HPDE6-E6E7 (cell line): ENCODE measurements around the gene TGM3.

Source experiments
- DNase-seq: peaks from one replicate; pipeline ENCODE4 v3.0.0; 2011; ENCODE audit warnings: missing footprints; ENCODE audit errors: extremely low spot score

Gene TGM3

DNA sequence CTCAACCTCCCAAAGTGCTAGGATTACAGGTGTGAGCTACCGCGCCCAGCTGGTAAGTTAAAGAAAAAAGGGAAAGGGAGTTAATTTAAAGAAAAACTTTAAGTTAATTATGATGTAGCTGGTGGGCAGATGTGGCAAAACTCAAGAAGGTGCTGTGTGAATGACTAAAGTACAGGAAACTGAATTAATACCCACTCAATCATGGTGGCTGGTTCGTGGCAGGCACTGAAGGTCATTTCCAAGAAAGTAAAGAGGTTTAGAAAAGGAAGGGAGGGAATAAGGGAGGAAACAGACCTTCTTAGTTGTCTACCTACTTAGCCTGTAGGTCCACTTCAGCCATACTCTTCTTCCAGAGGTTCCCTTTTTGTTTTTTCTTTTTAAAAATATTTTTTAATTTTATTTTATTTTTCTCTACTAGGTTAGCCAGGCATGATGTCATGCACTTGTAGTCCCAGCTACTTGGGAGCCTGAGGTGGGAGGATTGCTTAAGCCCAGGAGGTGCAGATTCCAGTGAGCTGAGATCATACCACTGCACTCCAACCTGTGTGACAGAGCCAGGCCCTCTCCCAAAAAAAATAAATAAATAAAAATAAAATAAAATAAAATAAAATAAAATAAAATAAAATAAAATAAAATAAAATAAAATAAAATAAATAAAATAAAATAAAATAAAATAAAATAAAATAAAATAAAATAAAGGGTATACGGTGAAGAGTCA, 11.9 kb upstream of the TGM3 start:
- no peak for DNase-seq

DNA sequence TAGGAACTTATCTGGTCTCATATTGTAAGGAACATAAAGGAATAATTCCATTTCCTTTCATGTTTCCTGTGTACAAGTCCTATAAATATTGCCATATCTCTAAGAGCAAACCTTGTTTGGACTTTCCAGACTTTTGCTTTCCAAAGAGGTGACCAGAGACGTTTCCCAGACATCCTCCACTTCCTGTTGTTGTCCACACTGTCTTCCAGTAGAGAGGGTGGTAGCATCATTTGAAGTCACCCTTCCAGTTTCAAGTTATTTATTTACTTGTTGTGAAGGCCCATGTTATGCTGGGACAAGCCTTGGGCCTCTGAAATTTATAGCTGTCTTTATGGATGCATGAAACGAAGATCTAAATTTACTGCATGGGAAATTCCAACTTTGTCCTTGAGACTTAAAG, 10.6 kb upstream of the TGM3 start:
- DNase-seq = no peak

DNA sequence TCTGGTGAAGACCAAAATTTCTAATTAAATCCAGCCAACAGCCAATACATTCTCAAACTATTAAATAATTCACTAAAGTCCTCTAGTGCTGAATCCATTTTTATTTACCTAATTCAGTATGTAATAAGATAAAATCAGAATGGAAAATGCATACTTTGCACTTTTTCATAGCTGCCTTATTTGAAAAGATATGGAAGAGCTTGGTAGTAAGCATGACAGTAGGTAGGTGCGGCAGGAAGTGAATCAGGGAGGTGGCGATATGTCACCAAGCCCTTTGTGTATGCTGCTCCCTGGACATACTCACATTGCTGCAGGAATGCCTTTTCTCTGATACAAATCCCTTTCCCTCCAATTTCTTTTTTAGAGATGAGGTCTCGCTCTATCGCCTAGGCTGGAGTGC, 10.2 kb upstream of the TGM3 start:
- no peak for DNase-seq

DNA sequence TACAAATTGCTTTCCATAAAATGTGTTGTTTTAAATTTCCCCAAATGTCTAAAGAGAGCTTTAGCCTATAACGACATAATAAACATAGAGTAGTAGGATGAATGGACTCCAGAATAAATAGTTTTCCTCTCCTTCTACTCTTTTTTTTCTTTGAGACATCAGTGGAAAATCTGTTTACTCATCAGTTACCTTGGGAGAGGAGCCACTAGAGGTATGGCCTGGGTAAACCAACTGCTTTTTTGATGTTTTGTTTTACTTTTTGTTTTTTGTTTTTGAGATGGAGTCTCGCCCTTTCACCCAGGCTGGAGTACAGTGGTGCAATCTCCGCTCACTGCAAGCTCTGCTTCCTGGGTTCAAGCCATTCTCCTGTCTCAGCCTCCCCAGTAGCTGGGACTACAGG, 8.3 kb upstream of the TGM3 start:
- DNase-seq = no peak

DNA sequence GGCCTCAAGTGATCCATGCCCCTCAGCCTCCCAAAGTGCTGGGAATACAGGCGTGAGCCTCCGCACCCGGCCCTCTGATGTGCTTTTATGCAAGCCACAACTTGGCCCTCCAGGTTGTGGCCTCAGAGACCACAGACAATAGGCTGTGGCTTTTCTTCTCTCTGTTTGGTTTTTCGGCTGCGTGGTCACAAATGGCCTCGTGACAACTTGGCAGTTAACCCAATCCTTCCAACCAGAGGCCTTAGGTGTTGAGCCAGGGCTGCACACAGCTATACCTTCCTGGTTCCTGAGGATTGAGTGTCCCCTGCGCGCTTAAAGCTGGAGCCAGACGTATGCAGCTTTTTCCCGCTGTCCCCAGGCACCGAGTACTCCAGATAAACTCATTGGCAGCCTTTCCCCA, 6.3 kb upstream of the TGM3 start:
- DNase-seq = no peak

DNA sequence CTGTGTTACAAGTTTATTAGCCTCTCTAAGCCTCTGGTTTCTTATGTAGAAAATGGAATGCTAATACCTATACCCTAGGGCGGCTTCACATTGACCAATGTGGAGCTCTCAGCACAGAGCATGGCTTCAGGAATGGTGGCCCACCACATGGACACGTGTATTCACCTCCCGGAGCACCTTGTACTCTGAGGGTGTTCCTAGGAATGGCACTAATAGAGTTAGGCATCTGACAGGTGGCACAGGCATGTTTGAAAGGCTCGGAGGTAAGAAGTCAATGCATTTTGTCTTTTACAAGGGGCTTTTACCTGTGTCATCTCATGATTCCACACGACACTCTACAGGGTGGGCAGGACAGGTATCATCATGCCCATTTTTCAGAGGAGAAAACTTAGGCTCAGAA, 5.3 kb upstream of the TGM3 start:
- no peak for DNase-seq

DNA sequence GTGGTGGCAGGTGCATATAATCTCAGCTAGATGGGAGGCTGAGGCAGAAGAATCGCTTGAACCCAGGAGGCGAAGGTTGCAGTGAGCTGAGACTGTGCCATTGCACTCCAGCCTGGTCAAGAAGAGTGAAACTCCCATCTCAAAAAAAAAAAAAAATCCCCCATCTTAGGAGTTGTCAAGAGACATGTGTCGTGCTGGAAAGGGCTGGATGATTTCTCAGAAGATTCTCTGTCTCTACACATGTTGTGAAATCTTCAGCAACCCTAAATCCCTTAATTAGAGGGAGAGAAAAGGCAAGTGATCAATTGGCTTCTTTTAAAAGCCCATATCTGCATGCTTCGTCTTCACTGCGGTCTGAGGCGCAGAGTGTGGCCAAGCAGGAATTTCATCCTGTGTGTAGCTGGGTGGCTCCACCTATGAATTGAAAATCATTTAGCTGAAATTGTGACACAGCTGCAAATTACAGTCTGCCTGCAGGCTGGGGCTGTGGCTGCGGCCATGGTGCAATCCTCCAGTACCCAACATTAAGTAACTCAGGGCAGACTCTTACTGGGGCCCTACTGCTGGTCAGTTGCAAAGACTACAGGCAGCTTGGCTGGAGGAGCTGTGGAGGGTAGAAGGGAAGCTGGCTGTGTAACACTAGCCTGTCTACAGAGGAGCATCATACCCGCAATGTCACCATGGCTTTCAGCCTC, 3.2 kb upstream of the TGM3 start:
- DNase-seq = no peak

DNA sequence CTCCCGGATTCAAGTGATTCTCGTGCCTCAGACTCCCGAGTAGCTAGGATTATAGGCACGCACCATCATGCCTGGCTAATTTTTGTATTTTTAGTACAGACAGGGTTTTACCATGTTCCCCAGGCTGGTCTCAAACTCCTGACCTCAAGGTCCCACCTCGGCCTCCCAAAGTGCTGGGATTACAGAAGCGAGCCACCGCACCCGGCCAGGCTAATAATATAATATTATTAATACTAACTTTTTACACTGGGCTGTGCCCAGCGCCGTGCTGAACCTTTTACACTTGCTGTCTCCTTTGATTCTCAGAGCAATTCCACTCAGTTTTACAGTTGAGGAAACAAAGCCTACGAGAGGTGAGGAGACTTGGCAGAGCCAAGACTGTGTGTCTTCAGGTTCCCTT, 2.3 kb upstream of the TGM3 start:
- no peak for DNase-seq

DNA sequence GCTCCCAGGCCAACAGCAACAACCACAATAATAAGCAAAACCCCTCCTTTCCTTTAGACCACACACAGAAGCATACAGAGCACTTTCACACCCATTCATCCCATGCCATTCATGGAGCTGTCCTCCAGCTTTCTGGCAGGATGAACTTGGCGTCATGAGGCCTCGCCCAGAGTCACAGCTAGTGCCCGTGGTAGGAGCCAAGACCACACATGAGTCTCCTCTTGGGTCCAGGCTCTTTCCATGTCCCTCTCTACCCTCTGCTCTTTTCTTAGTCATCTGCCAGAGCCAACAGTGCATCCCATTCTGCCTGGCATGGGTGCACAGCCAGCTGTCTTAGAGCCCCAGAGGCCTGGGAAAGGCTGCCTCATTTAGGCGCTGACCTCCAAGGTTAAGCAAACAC, 1.8 kb upstream of the TGM3 start:
- no peak for DNase-seq

DNA sequence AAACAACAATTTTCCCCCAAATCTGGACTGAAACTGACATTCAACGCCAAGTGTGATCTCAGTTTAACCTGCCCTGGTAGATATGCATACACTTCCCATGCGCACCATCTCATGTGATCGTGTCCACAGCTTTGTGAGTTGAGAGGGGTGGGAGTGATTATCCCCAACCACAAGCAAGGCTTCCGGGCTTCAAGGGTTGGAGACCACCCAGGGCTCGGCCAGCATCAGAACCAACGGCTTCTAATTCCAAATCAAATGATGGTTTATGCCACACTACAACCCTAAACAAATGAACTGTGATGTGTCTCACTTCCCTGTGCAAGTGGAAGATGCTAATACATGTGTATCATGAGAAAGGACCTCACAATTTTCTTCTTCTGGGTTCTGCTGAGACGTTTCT, 515 bp upstream of the TGM3 start:
- DNase-seq = no peak

DNA sequence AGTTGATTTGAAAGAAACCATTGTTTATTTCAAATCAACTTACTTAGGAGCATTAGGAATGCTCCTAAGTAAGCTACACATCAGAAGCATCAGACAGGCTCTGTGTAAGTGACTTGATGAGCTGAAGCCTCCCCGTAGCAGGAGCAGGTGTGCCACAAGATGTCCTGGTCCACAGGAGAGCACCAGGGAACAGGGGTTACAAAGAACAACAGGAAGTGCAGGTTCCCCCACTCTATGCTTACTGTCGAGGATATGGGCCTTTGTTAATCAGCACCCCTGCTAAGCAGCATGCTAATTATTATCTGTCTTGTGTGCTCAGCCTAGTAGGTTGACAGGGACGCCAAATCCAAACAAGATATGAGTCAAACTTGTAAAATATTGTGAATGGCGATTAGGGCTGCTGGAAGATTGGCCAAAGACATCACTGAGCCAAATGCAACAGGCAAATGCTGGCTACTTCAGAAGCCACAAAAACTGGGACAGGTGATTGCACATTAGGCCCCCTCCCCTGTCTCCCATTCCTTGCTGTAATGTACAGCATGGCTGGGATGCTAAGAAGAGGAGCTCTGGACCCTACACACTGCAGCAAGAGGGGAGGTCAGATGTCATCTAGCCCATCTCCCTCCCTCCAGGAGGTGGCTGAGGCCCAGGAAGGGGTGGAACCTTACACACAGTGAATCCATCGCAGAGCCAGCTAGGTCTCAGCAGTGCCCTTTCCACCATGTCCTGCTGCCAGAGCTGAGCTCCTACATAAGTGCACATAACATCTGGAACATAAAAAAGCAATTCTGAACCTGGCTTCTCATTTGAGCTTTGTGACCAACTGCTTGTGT, 939 bp downstream of the TGM3 start:
- DNase-seq = no peak

DNA sequence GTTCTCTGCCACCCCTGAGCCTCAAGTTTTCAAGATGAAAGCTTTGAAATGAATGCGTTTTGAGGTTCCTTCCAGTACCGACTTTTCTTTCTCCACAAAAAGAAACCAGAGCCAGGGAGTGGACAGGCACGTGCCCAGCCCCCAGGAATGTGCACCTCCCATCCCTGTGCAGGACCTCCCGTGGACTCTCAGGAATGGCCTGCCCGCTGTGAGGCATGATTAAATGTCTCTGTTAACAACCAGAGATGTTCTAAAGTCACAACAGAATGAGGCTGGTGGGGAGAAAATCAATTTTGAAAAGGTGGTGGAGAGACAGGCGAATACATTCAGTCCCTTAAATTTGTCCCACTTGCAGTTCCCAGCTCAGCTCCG, 1.5 kb downstream of the TGM3 start:
- no peak for DNase-seq

DNA sequence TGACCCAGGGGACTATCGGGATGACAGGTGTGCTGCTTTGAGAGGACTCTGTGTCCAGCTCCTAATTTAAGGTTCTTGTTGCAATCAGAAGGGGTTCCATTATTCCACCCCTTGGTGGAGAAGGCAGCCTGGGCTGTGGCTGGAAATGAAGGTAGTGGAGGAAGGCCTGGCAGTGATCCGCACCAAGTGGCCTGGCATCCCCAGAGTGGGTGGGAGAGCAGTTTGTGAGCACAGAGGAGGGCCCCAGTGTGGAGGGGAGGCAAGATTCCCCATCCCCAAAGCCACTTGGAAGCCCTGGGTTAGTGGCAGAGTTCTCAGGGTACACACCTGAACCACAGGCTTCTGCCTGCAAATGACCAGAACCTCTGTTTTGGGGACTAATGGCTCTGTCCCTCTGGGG, 2.3 kb downstream of the TGM3 start:
- DNase-seq = no peak

DNA sequence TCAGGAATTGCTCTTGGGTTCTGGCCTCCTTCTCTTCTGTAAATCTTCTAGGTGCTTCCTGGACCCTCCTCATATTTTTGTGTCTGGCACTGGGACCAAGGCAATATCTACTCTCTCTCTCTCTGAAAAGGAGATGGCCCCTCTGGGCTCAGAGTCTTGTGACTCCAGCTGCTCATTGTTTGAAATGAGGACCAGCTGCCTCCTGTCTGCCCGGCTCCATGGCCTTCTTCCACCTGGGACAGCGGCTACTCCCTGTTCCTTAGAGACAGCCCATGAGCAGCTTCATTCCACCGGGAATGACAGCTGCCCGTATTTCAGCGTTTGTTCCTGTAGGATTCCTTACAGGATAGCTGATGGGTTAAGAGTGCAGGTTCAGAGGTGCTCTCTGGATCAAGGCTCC, 2.9 kb downstream of the TGM3 start:
- no peak for DNase-seq

DNA sequence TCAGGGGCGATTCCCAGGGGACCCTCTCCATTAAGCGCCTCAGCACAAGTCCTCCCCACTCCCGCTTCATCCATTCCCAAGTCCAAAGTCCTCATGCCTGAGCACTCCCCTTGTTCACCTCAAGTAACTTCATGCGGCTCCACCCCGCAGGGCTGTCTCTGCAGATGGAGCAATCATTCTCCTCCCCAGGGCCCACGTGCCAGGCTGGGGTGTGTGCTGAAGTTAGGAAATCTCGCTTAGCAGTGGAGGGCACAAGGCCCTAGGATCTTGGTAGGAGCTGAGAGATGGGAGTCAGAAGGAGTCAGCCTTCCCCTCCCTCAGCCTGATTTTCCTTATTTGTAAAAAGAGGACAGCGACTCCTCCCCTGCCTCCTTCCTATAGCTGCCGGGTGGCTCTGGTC, 3.5 kb downstream of the TGM3 start:
- no peak for DNase-seq

DNA sequence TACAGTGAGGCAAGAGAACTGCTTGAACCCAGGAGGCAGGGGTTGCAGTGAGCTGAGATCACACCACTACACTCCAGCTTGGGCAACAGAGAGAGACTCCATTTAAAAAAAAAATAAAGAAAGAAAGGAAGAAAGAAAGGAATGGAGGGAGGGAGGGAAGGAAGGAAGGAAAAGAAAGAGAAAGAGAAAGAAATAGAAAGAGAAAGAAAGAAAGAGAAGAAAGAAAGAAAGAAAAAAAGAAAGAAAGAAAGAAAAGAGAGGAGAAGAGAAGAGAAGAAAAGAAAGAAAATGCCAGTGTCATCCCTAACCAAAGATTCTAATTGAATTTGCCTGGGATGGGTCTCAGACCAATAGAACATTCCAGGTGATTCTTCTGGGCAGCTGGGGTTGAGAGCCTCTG, 4.2 kb downstream of the TGM3 start:
- no peak for DNase-seq

DNA sequence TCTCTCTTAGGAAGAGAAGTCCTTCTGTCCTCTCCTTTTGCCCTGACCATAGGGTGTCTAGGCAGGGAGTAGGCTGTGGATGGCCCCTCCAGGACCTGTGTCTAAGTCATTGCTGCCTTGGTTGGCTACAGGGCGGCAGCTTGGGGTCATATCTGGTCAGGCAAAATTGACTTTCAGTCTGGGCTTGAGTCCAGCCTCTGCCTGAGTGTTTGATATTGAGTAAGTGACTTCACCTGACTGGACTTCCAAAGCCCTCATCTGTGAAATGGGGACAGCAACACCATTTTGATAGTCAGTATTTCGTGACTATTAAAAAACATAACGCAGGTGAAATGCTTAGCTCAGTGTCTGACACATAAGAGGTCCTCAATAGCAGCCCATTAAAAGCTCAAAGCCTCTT, 4.6 kb downstream of the TGM3 start:
- no peak for DNase-seq

DNA sequence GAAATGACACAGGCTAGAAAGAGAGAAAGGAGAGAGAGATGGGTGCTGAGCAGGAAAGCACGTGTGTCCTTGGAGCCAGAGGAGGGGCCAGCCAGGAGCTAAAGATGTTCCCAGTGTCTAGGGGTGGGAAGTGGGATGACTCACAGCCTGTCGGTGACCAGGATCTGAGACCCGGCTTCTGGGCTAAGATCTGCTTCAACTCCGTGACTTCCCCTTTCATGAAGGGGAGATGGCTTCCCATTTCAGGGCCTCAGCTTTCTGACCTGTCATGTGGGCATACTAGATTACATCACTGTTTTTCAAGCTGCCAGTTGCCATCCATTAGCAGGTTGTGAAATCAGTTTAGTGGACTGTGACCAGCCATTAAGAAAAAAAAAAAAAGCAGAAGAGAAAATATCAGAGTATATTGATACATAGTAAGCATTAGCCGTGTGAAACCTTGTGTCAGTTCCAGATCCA, 5.4 kb downstream of the TGM3 start:
- DNase-seq = no peak

DNA sequence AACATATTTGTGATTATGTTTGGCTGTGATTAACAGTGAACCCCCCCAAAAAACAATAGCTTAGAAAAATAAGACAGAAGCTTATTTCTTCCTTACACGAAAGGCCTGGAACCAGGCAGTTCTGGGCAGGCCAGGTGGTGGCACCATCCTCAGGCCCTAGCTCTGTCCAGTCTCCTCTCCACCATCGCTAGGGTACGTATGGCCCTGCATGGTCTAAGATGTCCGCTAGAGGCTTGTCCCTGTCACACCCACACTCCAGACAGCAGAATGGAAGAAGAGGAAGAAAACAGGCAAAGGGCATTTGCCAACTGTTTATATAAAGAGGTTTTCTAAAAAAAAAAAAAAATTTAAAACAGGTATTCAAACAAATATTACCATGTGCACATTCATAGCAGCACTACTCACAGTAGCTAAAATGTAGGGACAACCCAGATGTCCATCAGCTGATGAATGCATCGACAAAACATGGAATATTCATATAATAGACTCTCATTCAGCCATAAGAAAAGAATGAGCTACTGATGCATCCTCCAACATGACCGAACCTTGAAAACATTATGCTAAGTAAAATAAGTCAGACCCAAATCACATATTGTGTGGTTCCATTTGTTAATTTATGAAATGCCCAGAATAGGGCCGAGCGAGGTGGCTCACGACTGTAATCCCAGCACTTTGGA, 6.7 kb downstream of the TGM3 start:
- no peak for DNase-seq

DNA sequence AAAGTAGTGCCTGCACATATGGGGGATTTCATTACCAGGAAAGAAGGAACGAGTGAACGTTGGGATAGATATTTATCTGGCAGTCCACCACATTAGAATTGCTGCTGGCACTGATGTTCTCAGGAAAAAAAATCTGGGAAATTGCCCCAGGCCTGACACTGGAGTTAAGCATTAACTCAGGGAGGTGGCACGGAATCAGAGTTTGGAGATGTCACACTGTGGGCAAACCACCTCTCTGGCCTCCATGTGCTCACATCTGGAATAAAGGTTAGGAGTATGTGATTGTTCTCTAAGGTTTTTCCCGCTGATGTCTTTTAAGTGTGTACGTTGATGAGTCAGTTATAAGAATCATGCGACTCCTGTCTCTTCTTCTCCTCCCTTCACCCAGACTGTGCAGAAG, 7.9 kb downstream of the TGM3 start:
- DNase-seq = no peak

DNA sequence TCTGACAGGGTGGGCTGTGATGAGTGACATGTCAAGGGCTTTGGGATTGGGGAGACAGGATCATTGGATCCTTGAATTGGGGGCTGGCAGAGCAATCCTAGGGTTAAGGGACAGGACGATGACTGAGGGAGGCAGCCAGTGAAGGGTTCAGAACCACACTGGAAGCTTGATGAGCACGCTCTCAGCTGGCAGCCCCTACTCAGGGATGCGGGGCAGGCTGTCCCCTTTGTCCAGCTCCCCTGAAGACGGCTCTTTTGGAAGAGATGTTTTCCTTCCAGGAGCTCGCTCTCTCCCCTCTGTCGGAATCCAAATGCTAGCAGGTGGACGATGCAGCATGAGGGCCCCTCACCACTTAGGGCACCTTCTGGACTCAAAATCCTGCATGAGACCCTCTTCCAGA, 8.4 kb downstream of the TGM3 start:
- DNase-seq = no peak

DNA sequence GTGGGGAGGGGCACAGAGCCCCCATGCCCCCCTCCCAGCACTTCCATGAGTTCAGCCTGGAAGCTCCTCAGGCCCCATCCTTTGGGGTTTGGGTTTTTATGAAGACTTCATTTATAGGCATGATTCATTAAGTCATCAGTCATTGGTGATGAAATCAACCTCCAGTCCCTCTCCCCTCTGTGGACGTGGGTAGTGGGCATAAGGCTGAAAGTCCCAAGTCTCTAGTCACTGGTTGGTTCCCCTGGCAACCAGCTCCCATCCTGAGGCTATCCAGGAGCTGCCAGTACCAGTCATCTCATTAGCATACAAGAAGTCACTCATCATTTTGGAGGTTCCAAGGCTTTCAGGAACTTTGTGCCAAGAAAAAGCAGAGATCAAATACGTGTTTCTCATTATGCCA, 9.2 kb downstream of the TGM3 start:
- DNase-seq = no peak
